ENCODE data around the gene SLC35F3.

Gene SLC35F3

GRCh38 chr1:233975486-233975885 is 71.0 kb downstream of the SLC35F3 start:
- DNase-seq = no peak

GRCh38 chr1:233981042-233981675 is 76.7 kb downstream of the SLC35F3 start:
- no peak for DNase-seq

GRCh38 chr1:233982827-233983518 is 78.5 kb downstream of the SLC35F3 start:
- DNase-seq = peak; percentile 39

- DNase-seq = no peak
Observed at GRCh38 chr1:233983811-233984210, 79.3 kb downstream of the SLC35F3 start.

GRCh38 chr1:233988963-233989696 is 84.7 kb downstream of the SLC35F3 start:
- DNase-seq = no peak

GRCh38 chr1:233990486-233990885 is 86.0 kb downstream of the SLC35F3 start:
- DNase-seq = no peak

GRCh38 chr1:233993651-233994050 is 89.2 kb downstream of the SLC35F3 start:
- peak; percentile 95 for DNase-seq

- peak; percentile 47 for DNase-seq
Observed at GRCh38 chr1:233994112-233994511, 89.6 kb downstream of the SLC35F3 start.

- DNase-seq = peak; percentile 45
Observed at GRCh38 chr1:233998456-233998855, 94.0 kb downstream of the SLC35F3 start.

- peak; percentile 97 for DNase-seq
Observed at GRCh38 chr1:233998891-233999290, 94.4 kb downstream of the SLC35F3 start.

- DNase-seq = peak; percentile 85
Observed at GRCh38 chr1:234000557-234001041, 96.1 kb downstream of the SLC35F3 start.

GRCh38 chr1:234001817-234002216 is 97.3 kb downstream of the SLC35F3 start:
- DNase-seq = peak; percentile 51

GRCh38 chr1:234004591-234004990 is 100.1 kb downstream of the SLC35F3 start:
- DNase-seq = no peak

GRCh38 chr1:234007684-234008083 is 103.2 kb downstream of the SLC35F3 start:
- no peak for DNase-seq

- no peak for DNase-seq
Observed at GRCh38 chr1:234008591-234008990, 104.1 kb downstream of the SLC35F3 start.

GRCh38 chr1:234009668-234010067 is 105.2 kb downstream of the SLC35F3 start:
- no peak for DNase-seq

GRCh38 chr1:234014208-234014607 is 109.7 kb downstream of the SLC35F3 start:
- no peak for DNase-seq

- DNase-seq = no peak
Observed at GRCh38 chr1:234018816-234019215, 114.3 kb downstream of the SLC35F3 start.

- no peak for DNase-seq
Observed at GRCh38 chr1:234019387-234019786, 114.9 kb downstream of the SLC35F3 start.

GRCh38 chr1:234022302-234022701 is 117.8 kb downstream of the SLC35F3 start:
- no peak for DNase-seq

- DNase-seq = no peak
Observed at GRCh38 chr1:234039603-234040002, 135.1 kb downstream of the SLC35F3 start.

- no peak for DNase-seq
Observed at GRCh38 chr1:234040446-234041317, 136.2 kb downstream of the SLC35F3 start.

GRCh38 chr1:234044079-234044478 is 139.6 kb downstream of the SLC35F3 start:
- no peak for DNase-seq
